ENCODE results near the gene CYP3A5. TPM values are rescaled to one million over a fixed set of nuclear protein-coding genes. Genes with fewer than 3 reads are reported as not detected.

Gene CYP3A5
- total RNA-seq, 1 donor from 2014 or later = not detected

- intact Hi-C loops (cut with micrococcal nuclease) = no loop called here
- no peak overlapping the region for H3K27ac ChIP-seq (replicated peaks)
- peaks cover 100% of the 10 kb centered on the region for H3K36me3 ChIP-seq
- no peaks in the 10 kb centered on the region for H3K9me3 ChIP-seq (replicated peaks)
- H3K27me3 ChIP-seq (ENCODE audit: low read depth) = no peaks in the 10 kb centered on the region
- no peak for TF ChIP-seq CTCF (IDR thresholded peaks at IDR 0.05; ENCODE audit: borderline replicate concordance)
- no peak for DNase-seq
- H3K4me1 ChIP-seq = no peaks in the 10 kb centered on the region
- H3K4me3 ChIP-seq = no peak overlapping the region
Measured at GRCh38 chr7:99624484-99624883, 55.3 kb downstream of the CYP3A5 start.

DNA sequence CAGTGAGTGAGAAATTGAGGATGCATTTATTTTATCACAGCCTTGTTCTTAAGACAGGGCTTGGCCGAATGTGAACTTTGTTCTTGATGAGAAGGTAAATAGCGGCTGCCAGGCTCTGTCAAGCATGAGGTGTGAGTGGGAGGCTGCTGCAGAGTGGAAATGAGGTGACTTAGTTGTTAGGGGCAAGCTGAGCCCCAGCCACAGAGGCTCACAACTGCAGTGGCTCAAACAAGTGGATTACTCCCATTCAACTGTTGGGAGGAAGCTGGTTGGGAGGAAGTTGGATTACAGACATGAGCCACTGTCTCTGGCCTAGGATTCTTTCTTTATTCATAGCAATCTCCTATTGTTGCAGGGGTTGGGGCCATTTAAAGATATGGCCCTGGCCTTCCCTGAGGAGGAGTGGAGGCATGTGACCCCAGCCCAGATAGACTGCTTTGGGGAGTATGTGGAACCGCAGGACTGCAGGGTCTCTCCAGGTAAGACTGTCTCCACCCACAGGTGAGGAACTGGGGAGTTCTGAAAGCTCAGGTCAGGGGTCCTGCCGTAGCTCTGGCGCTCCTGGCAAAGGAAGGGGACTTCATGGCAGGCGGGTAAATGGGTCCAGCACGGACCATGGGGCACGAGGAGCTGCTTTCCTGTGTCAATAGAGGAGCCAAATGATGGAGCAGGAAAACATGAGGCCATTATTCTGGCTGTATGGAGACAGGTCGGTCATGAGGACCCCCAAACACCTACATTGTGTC lies 55.9 kb downstream of the CYP3A5 start:
- Histone ChIP-seq H3K27me3 (ENCODE audit: low read depth) (no peaks in the 10 kb centered on the region), H3K4me1 (peaks cover 1% of the 10 kb centered on the region), H3K36me3 (peaks cover 100% of the 10 kb centered on the region), H3K27ac (replicated peaks) (no peak overlapping the region), H3K4me3 (no peak overlapping the region), H3K9me3 (replicated peaks) (no peaks in the 10 kb centered on the region)
- intact Hi-C loops (cut with micrococcal nuclease) = no loop called here
- TF ChIP-seq CTCF (IDR thresholded peaks at IDR 0.05; ENCODE audit: borderline replicate concordance) = no peak
- DNase-seq = no peak

- Histone ChIP-seq H3K27me3 (ENCODE audit: low read depth) (no peaks in the 10 kb centered on the region), H3K27ac (replicated peaks) (no peak overlapping the region), H3K4me3 (no peak overlapping the region), H3K36me3 (peaks cover 99% of the 10 kb centered on the region), H3K9me3 (replicated peaks) (no peaks in the 10 kb centered on the region), H3K4me1 (peaks cover 8% of the 10 kb centered on the region)
- no peak for TF ChIP-seq CTCF (IDR thresholded peaks at IDR 0.05; ENCODE audit: borderline replicate concordance)
- intact Hi-C loops (cut with micrococcal nuclease) = no loop called here
- no peak for DNase-seq
Measured at GRCh38 chr7:99623091-99623693, 56.6 kb downstream of the CYP3A5 start.

DNA sequence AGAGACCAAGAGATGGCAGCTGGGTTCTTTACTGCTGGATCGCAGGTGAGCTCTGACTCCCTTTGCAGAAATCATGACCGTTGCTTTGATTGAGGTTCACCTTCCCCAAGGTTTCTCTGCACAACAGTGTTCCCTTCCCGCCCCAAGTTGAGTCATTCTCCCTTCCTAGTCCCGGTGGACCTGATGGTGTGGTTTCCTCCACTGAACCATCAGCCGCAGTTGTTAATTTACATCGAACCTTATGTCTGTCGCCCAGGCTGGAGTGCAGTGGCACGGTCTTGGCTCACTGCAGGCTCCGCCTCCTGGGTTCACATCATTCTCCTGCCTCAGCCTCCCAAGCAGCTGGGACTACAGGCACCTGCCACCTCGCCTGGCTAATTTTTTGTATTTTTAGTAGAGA lies 57.2 kb downstream of the CYP3A5 start:
- H3K27ac ChIP-seq (replicated peaks) = no peak overlapping the region
- no peak for DNase-seq
- H3K4me3 ChIP-seq = no peak overlapping the region
- no peaks in the 10 kb centered on the region for H3K9me3 ChIP-seq (replicated peaks)
- H3K27me3 ChIP-seq (ENCODE audit: low read depth) = no peaks in the 10 kb centered on the region
- H3K36me3 ChIP-seq = peaks cover 93% of the 10 kb centered on the region
- H3K4me1 ChIP-seq = peaks cover 14% of the 10 kb centered on the region
- TF ChIP-seq CTCF (IDR thresholded peaks at IDR 0.05; ENCODE audit: borderline replicate concordance) = no peak
- intact Hi-C loops (cut with micrococcal nuclease) = no loop called here

- H3K27ac ChIP-seq (replicated peaks) = no peak overlapping the region
- TF ChIP-seq CTCF (IDR thresholded peaks at IDR 0.05; ENCODE audit: borderline replicate concordance) = no peak
- DNase-seq = no peak
Measured at GRCh38 chr7:99621271-99621670, 58.5 kb downstream of the CYP3A5 start.

More at GRCh38 chr7:99621271-99621670, 58.5 kb downstream of the CYP3A5 start:
- Histone ChIP-seq H3K4me3 (no peak overlapping the region), H3K9me3 (replicated peaks) (no peaks in the 10 kb centered on the region), H3K27me3 (ENCODE audit: low read depth) (no peaks in the 10 kb centered on the region), H3K36me3 (peaks cover 80% of the 10 kb centered on the region), H3K4me1 (peaks cover 26% of the 10 kb centered on the region)
- intact Hi-C loops (cut with micrococcal nuclease) = no loop called here
